SJSA1 (cell line): ENCODE data around the gene PEX11B. TPM values are rescaled to one million over a fixed set of nuclear protein-coding genes. Genes with fewer than 3 reads are reported as not detected.
"Not testable (repeated sequence)": the region's sequence is repeated elsewhere in the genome, so short reads cannot be mapped to it uniquely, and the experiment has no call there.

Experiments used
- DNase-seq, 2 experiments: peaks; one replicate each; pipeline ENCODE4 v3.0.0-alpha.2; 2015 to 2020; ENCODE audit warnings: low spot score in 2 of 2, low read depth in 1 of 2
- H3K27ac ChIP-seq: fragments of 250-450 bp; sonication (Bioruptor Pico); 2 replicates; pipeline ENCODE4 v1.5.1; 2020; ENCODE audit warnings: mild to moderate bottlenecking, moderate library complexity
- H3K27me3 ChIP-seq: fragments of 250-450 bp; sonication (Bioruptor Pico); replicated peaks from 2 replicates; pipeline ENCODE4 v1.5.1; 2020; ENCODE audit warnings: mild to moderate bottlenecking, moderate library complexity
- H3K36me3 ChIP-seq: fragments of 250-450 bp; sonication (Bioruptor Pico); 2 replicates; pipeline ENCODE4 v1.5.1; 2020; ENCODE audit warnings: mild to moderate bottlenecking
- H3K4me1 ChIP-seq: fragments of 250-450 bp; sonication (Bioruptor Pico); replicated peaks from 2 replicates; pipeline ENCODE4 v1.6.1; 2021; ENCODE audit warnings: mild to moderate bottlenecking
- H3K4me3 ChIP-seq: fragments of 250-450 bp; sonication (Bioruptor Pico); 2 replicates; pipeline ENCODE4 v1.5.1; 2020; ENCODE audit warnings: mild to moderate bottlenecking
- H3K9me3 ChIP-seq: fragments of 250-450 bp; sonication (Bioruptor Pico); replicated peaks from 2 replicates; pipeline ENCODE4 v1.5.1; 2020; ENCODE audit warnings: mild to moderate bottlenecking
- total RNA-seq: library from RNA; depleted of rRNA; stranded (reverse); fragments of >200 nt; shearing (Covaris generic); gene quantifications from 2 replicates; pipeline ENCODE4 v1.2.3, GENCODE V29; 2014

Gene PEX11B
- total RNA-seq, 1 experiment from 2014 or later = 30.4 TPM

DNA sequence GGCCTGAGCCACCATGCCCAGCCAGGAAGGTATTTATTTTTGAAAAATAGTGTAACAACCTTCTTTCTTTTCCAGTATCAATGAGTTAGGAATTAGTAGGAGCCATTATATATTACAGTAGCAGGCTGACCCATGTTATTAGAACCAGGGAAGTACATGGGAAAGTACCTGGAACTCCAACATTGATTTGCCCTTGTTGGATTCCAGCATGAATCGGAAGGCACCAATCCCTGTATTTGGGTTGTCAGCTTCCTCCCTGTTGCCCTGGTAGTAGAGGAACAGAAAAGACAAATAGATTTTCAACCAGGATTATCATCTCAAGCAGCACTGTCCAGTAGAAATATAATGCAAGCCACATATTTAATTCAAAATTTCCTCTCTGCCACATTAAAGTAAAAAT is 18.9 kb upstream of the PEX11B start:
- no peaks in the 10 kb centered on the region for H3K9me3 ChIP-seq
- H3K4me1 ChIP-seq = no peaks in the 10 kb centered on the region
- no peak for DNase-seq
- H3K36me3 ChIP-seq = peaks cover 44% of the 10 kb centered on the region
- H3K27me3 ChIP-seq = no peaks in the 10 kb centered on the region
- no peak overlapping the region for H3K4me3 ChIP-seq
- no peak overlapping the region for H3K27ac ChIP-seq

DNA sequence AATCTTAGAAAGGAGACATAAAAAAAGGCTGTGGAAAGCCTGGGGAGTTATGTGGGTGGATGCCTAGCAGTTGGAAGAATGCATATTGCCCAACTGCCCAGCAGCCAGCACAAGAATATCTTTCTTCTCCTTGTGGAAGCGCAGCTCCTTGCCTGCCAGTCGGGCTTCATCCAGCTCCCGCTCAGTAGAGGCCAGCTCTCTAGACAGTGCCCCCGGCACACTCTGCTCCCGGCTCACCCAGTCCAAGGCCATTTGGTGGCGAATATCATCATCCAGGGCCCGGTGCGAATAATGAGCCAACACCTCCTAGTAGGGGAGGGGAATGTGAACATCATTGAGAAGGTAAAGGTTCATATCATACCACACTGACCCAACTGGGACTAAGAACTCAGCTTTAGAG is 17.7 kb upstream of the PEX11B start:
- no peaks in the 10 kb centered on the region for H3K27me3 ChIP-seq
- no peak for DNase-seq
- no peak overlapping the region for H3K27ac ChIP-seq
- H3K4me3 ChIP-seq = no peak overlapping the region
- H3K36me3 ChIP-seq = peaks cover 38% of the 10 kb centered on the region
- H3K9me3 ChIP-seq = no peaks in the 10 kb centered on the region
- H3K4me1 ChIP-seq = no peaks in the 10 kb centered on the region

DNA sequence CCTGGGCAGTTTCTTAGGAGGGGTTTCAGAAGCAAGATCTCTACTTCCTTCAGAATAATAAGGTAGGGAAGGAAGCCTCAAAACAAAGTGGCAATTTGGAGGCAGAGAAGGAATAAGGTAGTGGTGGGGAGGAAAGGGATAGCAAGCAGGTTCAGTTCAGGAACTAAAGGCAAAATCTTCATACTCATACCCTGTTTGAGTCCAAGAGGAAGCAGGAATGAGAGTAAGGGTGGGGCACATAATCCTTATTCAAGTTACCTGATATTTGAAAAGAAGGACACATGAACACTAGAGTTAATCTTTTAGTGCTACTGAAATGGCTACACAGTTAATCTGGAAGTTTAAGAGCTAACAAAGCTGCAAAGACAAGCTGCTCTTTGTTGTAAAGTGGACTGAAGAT is 17.2 kb upstream of the PEX11B start:
- Histone ChIP-seq H3K27ac (no peak overlapping the region), H3K36me3 (peaks cover 40% of the 10 kb centered on the region), H3K27me3 (no peaks in the 10 kb centered on the region), H3K4me3 (no peak overlapping the region), H3K9me3 (no peaks in the 10 kb centered on the region), H3K4me1 (no peaks in the 10 kb centered on the region)
- DNase-seq = no peak

- H3K4me3 ChIP-seq, H3K27me3 ChIP-seq, DNase-seq, H3K4me1 ChIP-seq, H3K27ac ChIP-seq, H3K9me3 ChIP-seq: not testable (repeated sequence)
- peaks cover 36% of the 10 kb centered on the region for H3K36me3 ChIP-seq
Observed at GRCh38 chr1:145932522-145933009, 14.0 kb upstream of the PEX11B start.

- Histone ChIP-seq H3K27me3 (no peaks in the 10 kb centered on the region), H3K9me3 (no peaks in the 10 kb centered on the region), H3K4me1 (peaks cover 8% of the 10 kb centered on the region), H3K4me3 (peak overlapping the region; percentile 58), H3K36me3 (peaks cover 26% of the 10 kb centered on the region), H3K27ac (peak overlapping the region; percentile 94)
- no peak for DNase-seq
Observed at GRCh38 chr1:145927916-145928643, 9.6 kb upstream of the PEX11B start.

DNA sequence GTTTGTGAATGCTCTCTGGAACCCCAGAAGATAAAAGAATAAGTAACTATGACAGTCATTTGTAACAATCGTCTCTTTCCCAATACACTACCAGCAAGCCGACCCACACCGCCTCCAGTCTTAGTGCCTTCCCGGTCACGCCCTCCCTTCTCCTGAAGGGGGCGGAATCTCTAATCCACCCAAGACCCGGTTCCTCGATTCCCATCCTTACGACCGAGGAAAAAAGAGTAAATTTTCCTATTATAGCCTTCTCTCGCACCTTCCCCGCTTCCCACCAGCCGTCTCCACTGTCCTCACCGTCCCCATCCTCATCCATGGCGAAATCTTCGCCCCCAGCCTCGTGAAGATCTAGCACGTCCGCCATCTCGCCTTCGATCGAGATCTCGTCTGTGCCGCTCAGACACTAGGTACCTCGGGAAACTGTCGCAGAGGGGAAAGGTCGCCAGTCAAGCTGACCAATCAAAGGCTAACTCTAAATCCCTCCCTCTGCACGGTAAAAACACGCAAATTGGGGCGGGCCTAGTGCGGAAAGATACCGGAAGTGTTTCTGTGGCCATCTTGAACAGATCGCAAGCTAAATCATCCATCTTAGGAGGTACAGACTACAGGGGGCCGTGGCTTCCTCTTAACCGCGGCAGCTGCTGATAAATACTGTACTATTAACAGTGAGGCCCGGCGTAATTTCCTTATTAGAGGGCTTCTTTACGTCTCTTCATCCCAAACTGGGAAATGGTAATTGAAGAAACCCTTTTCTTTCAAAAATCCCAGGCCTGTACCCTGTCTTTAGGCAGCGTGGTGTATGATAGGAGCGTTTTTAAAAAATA is 8.8 kb upstream of the PEX11B start, which contains the start of gene RBM8A:
Gene RBM8A (minus strand): TSS at position 422 of the 824 bp plus-strand sequence. CDS start 58 bp downstream, at position 364.
- DNase-seq = peak; percentile 96 to 97
- peak within 1 kb of the TSS; percentile 58 for H3K4me3 ChIP-seq
- H3K4me1 ChIP-seq = peaks cover 8% of the 10 kb centered on the region
- no peaks in the 10 kb centered on the region for H3K27me3 ChIP-seq
- peaks cover 33% of the 10 kb centered on the region for H3K36me3 ChIP-seq
- H3K27ac ChIP-seq = peak within 1 kb of the TSS; percentile 94
- no peaks in the 10 kb centered on the region for H3K9me3 ChIP-seq

DNA sequence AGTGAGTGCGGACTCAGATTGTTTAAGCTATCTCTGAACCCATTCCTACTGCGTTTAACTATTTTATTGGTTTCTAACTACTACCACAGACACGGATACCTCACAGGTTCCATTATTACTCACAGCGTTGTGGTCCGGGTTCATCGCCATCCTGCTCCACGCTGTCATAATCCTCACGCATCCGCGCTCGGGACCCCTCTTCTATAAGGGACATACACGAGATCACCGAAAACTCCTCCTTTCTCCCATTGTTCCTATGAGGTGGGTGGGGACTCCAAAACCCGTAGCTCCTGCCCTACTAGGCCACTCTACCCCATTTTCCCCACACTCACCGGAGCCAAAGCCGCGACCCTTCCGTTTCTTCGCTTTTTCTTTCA is 8.2 kb upstream of the PEX11B start:
- DNase-seq = no peak
- Histone ChIP-seq H3K36me3 (peaks cover 34% of the 10 kb centered on the region), H3K4me1 (peaks cover 8% of the 10 kb centered on the region), H3K9me3 (no peaks in the 10 kb centered on the region), H3K4me3 (peak overlapping the region; percentile 58), H3K27ac (peak overlapping the region; percentile 94), H3K27me3 (no peaks in the 10 kb centered on the region)

DNA sequence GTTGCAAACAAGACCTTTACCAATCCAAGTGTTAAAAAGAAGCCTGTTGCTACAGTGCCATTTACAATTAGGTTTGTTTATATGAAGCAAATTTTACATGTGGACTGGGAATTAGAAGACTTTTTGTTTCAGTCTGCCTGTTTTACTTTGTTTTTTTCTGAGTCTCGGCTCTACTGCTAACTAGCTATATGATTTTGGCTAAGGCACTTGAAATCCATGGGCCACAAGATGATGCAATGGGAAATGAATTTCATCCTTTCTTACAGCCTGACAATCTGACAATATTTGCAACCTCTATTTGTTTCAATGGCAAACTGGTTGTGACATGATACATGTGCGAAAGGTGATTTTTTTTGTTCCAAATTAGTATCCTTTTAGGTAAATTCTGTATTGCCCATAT is 3.7 kb upstream of the PEX11B start:
- no peaks in the 10 kb centered on the region for H3K9me3 ChIP-seq
- no peak for DNase-seq
- no peak overlapping the region for H3K4me3 ChIP-seq
- no peaks in the 10 kb centered on the region for H3K27me3 ChIP-seq
- H3K36me3 ChIP-seq = peaks cover 29% of the 10 kb centered on the region
- no peak overlapping the region for H3K27ac ChIP-seq
- H3K4me1 ChIP-seq = peaks cover 28% of the 10 kb centered on the region

- H3K4me3 ChIP-seq, H3K27ac ChIP-seq, H3K27me3 ChIP-seq, H3K9me3 ChIP-seq, DNase-seq: not testable (repeated sequence)
- peaks cover 33% of the 10 kb centered on the region for H3K36me3 ChIP-seq
- peaks cover 24% of the 10 kb centered on the region for H3K4me1 ChIP-seq
Observed at GRCh38 chr1:145920297-145920696, 1.8 kb upstream of the PEX11B start.

GRCh38 chr1:145918992-145919939 is 749 bp upstream of the PEX11B start:
- peaks cover 27% of the 10 kb centered on the region for H3K4me1 ChIP-seq
- no peaks in the 10 kb centered on the region for H3K9me3 ChIP-seq
- H3K27ac ChIP-seq = peak overlapping the region; percentile 72
- peak in 1 of 2 experiments; percentile 56 for DNase-seq
- no peaks in the 10 kb centered on the region for H3K27me3 ChIP-seq
- peaks cover 43% of the 10 kb centered on the region for H3K36me3 ChIP-seq
- H3K4me3 ChIP-seq = peak overlapping the region; percentile 76

DNA sequence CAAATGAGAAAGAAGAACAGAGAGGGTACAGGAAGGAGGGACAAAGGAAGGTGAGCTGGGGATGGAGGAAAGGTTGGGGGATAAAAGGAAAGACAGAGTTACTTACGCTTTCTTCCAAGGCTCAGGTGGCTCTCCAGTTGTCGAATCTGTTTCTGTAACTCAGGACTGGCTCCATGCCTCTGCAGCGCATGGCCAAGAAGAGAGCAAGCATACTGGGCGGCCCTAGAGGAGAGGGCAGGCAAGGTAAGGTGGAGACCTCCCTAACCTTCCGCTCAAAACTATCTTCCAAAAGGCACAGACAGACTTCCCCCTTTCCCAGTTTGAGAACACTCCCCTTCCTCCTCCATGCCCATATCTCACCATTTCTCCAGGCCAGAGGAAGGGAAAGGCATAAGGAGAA is 922 bp downstream of the PEX11B start:
- H3K27ac ChIP-seq = no peak overlapping the region
- H3K9me3 ChIP-seq = no peaks in the 10 kb centered on the region
- peaks cover 47% of the 10 kb centered on the region for H3K36me3 ChIP-seq

DNA sequence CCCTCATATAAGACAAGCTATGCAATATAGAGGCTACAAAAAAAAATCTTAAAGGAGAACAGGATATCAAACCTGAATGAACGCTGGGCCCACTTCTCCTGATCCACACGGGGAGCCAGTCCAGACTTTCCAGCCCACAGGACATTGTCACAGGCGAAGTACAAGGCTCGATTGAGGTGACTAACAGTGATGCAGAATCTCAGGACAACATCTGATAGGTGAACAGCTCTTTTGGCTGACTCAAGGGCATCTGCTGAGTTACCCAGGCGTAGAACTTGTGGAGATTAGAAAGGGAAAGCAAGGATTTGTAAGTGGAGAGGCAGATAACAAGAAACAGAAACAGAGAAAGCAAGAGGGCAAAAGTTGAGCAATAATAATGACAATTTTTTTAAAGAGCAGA is 1.8 kb downstream of the PEX11B start:
- H3K4me3 ChIP-seq = no peak overlapping the region
- H3K27me3 ChIP-seq = no peaks in the 10 kb centered on the region
- H3K27ac ChIP-seq = no peak overlapping the region
- no peaks in the 10 kb centered on the region for H3K9me3 ChIP-seq
- peaks cover 51% of the 10 kb centered on the region for H3K36me3 ChIP-seq
- no peak for DNase-seq
- peaks cover 27% of the 10 kb centered on the region for H3K4me1 ChIP-seq

More for the DNA sequence above, 922 bp downstream of the PEX11B start:
- peaks cover 27% of the 10 kb centered on the region for H3K4me1 ChIP-seq
- H3K27me3 ChIP-seq = no peaks in the 10 kb centered on the region
- H3K4me3 ChIP-seq = peak overlapping the region; percentile 76
- no peak for DNase-seq

- Histone ChIP-seq H3K36me3 (peaks cover 63% of the 10 kb centered on the region), H3K27ac (no peak overlapping the region), H3K4me3 (no peak overlapping the region), H3K4me1 (peaks cover 33% of the 10 kb centered on the region), H3K27me3 (no peaks in the 10 kb centered on the region), H3K9me3 (no peaks in the 10 kb centered on the region)
- no peak for DNase-seq
Observed at GRCh38 chr1:145912128-145912641, 6.3 kb downstream of the PEX11B start.
